ENCODE measurements around the gene G6PD.
"Not testable (repeated sequence)": the region's sequence is repeated elsewhere in the genome, so short reads cannot be mapped to it uniquely, and the experiment has no call there.

Gene G6PD

GRCh38 chrX:154502098-154502497 is 44.5 kb downstream of the G6PD start:
- TF ChIP-seq ZFX (IDR thresholded peaks at IDR 0.05; ENCODE audit: borderline replicate concordance): no peak
- no peak for TF ChIP-seq CTCF (IDR thresholded peaks at IDR 0.05)

GRCh38 chrX:154501423-154501822 is 45.2 kb downstream of the G6PD start:
- not testable (repeated sequence) for H3K27ac ChIP-seq

More at GRCh38 chrX:154502098-154502497, 44.5 kb downstream of the G6PD start:
- no peak overlapping the region for H3K27ac ChIP-seq

- not testable (repeated sequence) for H3K27ac ChIP-seq
These were observed 50.0 kb downstream of the G6PD start for GRCh38 chrX:154496591-154497137.

GRCh38 chrX:154495472-154495922 is 51.1 kb downstream of the G6PD start:
- H3K27ac ChIP-seq: no peak overlapping the region
- TF ChIP-seq ZFX (IDR thresholded peaks at IDR 0.05; ENCODE audit: borderline replicate concordance) (no peak), CTCF (IDR thresholded peaks at IDR 0.05) (no peak)

- H3K27ac ChIP-seq: no peak overlapping the region
- TF ChIP-seq CTCF (IDR thresholded peaks at IDR 0.05) (no peak), ZFX (IDR thresholded peaks at IDR 0.05; ENCODE audit: borderline replicate concordance) (no peak)
These were observed 51.9 kb downstream of the G6PD start for GRCh38 chrX:154494715-154495114.

GRCh38 chrX:154490414-154491083 is 56.1 kb downstream of the G6PD start, which contains the start of gene SLC10A3:
Gene SLC10A3 (minus strand): TSS chrX:154490629. CDS start chrX:154488940, 1,689 bp downstream.
- peak within 1 kb of the TSS; percentile 73 for H3K27ac ChIP-seq
- TF ChIP-seq ZFX (IDR thresholded peaks at IDR 0.05; ENCODE audit: borderline replicate concordance) (no peak), CTCF (IDR thresholded peaks at IDR 0.05) (no peak)

GRCh38 chrX:154490021-154490413 is 56.6 kb downstream of the G6PD start:
- peak overlapping the region; percentile 73 for H3K27ac ChIP-seq
- TF ChIP-seq CTCF (IDR thresholded peaks at IDR 0.05): no peak
- TF ChIP-seq ZFX (IDR thresholded peaks at IDR 0.05; ENCODE audit: borderline replicate concordance): no peak

- TF ChIP-seq ZFX (IDR thresholded peaks at IDR 0.05; ENCODE audit: borderline replicate concordance) (no peak), CTCF (IDR thresholded peaks at IDR 0.05) (no peak)
- H3K27ac ChIP-seq: peak overlapping the region; percentile 73; the same call in 1 of the 2 replicates
These were observed 57.5 kb downstream of the G6PD start for GRCh38 chrX:154489182-154489581.
